ENCODE results near the gene TAS2R30.
"Not testable (repeated sequence)": the region's sequence is repeated elsewhere in the genome, so short reads cannot be mapped to it uniquely, and the experiment has no call there.

TAS2R30 gene

DNA sequence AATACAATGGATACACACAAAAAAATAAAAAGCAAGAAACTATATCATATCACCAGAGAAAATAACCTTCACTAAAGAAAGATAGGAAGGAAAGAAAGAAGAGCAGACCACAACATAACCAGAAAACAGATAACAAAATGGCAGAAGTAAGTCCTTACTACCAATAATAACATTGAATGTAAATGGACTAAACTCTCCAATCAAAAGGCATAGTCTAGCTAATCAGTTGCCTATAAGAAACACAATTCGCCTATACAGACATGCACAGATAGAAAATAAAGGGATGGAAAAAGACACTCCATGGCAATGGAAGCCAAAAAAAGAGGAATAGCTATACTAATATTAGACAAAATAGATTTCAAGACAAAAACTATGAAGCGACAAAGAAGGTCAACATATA lies 8.9 kb upstream of the TAS2R30 start:
- Mint-ChIP-seq H3K4me3 (no peak overlapping the region), H3K27ac (no peak overlapping the region), H3K27me3 (ENCODE audit: low read depth) (no peaks in the 10 kb centered on the region), H3K9me3 (peaks cover 44% of the 10 kb centered on the region), H3K4me1 (no peaks in the 10 kb centered on the region), H3K36me3 (ENCODE audit: low read depth) (peaks cover 80% of the 10 kb centered on the region)
- TF ChIP-seq, protein P1, sequence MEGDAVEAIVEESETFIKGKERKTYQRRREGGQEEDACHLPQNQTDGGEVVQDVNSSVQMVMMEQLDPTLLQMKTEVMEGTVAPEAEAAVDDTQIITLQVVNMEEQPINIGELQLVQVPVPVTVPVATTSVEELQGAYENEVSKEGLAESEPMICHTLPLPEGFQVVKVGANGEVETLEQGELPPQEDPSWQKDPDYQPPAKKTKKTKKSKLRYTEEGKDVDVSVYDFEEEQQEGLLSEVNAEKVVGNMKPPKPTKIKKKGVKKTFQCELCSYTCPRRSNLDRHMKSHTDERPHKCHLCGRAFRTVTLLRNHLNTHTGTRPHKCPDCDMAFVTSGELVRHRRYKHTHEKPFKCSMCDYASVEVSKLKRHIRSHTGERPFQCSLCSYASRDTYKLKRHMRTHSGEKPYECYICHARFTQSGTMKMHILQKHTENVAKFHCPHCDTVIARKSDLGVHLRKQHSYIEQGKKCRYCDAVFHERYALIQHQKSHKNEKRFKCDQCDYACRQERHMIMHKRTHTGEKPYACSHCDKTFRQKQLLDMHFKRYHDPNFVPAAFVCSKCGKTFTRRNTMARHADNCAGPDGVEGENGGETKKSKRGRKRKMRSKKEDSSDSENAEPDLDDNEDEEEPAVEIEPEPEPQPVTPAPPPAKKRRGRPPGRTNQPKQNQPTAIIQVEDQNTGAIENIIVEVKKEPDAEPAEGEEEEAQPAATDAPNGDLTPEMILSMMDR (IDR thresholded peaks at IDR 0.05; ENCODE audit: unreplicated experiment in 3 of 3) = no peak

DNA sequence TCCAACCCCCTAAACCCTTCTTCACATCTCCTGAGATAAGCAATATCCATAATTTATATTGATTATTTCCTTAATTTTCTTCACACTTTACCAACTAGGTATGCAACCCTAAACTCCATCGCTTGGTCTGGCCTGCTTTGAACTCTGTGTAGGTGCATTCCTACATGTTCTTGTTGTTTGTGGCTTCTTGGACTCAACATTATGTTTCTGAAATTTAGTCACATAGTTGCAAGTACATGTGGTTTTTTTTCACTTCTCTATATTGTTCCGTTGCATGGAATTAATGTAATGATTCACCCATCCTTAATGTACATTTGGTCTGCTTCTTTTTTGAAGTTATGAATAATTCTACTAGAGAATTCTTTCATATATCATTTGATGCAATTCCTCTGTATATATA lies 1.6 kb upstream of the TAS2R30 start:
- Mint-ChIP-seq H3K4me3 (no peak overlapping the region), H3K27me3 (ENCODE audit: low read depth) (no peaks in the 10 kb centered on the region), H3K4me1 (no peaks in the 10 kb centered on the region), H3K27ac (no peak overlapping the region), H3K9me3 (peaks cover 3% of the 10 kb centered on the region), H3K36me3 (ENCODE audit: low read depth) (peaks cover 36% of the 10 kb centered on the region)
- TF ChIP-seq, protein P1 (IDR thresholded peaks at IDR 0.05; ENCODE audit: unreplicated experiment in 3 of 3) = no peak

DNA sequence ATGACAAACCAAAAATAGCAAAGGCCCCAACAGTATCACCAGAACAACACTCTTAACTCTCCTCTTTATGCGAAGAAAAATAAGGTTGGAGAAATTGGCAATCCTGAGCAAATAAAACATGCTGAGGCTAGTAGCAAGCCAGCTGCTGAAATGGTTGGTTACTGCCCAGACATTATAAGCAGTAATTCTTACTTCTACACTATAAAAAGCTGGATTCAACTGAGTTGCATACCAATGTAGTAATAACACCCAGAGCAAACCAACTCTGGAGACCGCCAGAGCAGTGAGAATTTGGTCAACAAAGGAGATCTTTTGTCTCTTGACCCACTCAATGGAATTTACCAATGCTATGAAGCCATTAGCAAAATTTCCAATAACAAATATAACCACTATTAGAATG lies 628 bp downstream of the TAS2R30 start:
- Mint-ChIP-seq H3K9me3 (no peaks in the 10 kb centered on the region), H3K4me3 (no peak overlapping the region), H3K4me1 (no peaks in the 10 kb centered on the region), H3K27me3 (ENCODE audit: low read depth) (no peaks in the 10 kb centered on the region), H3K27ac (no peak overlapping the region), H3K36me3 (ENCODE audit: low read depth) (peaks cover 36% of the 10 kb centered on the region)
- TF ChIP-seq, protein P1 (IDR thresholded peaks at IDR 0.05; ENCODE audit: unreplicated experiment in 3 of 3) = no peak

DNA sequence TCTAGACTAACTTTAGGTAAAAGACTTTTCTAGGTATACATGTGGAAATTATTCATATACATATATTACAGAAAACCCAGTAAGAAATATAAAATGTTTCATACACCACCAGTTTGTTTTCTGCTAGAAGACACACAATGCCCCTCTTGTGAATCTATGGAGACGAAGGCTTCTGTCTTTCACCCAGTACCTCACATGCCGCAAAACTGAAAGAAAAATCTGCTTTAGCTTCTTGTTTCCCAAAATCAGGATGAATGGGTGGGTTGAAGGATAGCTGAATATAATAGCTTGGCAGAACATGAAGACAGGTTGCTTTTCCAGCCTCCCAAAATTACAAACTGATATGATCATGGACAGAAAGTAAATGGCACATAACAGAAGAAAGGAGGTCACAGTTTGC lies 1.3 kb downstream of the TAS2R30 start:
- no peak overlapping the region for H3K27ac Mint-ChIP-seq
- H3K27me3 Mint-ChIP-seq (ENCODE audit: low read depth) = no peaks in the 10 kb centered on the region

DNA sequence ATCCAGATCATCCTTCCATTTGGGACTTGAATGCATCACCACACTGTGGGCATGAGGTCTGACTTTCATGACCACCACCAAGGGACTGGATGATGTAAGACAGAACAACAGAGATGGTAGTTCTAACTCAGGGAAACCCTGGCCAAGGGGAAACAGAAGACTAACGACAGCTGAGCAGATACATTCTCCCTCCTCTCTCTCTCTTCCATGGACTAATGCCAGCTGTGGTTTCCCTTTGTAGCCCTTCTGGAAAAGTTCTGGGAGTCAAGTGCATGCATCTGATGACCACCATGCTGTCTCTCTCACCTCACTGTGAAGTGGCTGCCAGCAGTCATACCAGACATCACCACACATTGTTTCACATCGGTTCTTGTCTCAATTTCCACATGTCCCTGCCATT lies 3.4 kb downstream of the TAS2R30 start:
- peaks cover 52% of the 10 kb centered on the region for H3K36me3 Mint-ChIP-seq (ENCODE audit: low read depth)
- peaks cover 9% of the 10 kb centered on the region for H3K9me3 Mint-ChIP-seq
- no peaks in the 10 kb centered on the region for H3K27me3 Mint-ChIP-seq (ENCODE audit: low read depth)
- no peak overlapping the region for H3K27ac Mint-ChIP-seq
- H3K4me1 Mint-ChIP-seq = no peaks in the 10 kb centered on the region
- H3K4me3 Mint-ChIP-seq = no peak overlapping the region
- TF ChIP-seq, protein P1 (IDR thresholded peaks at IDR 0.05; ENCODE audit: unreplicated experiment in 3 of 3) = no peak

More for the DNA sequence above, 1.3 kb downstream of the TAS2R30 start:
- no peak overlapping the region for H3K4me3 Mint-ChIP-seq
- TF ChIP-seq, protein P1 (IDR thresholded peaks at IDR 0.05; ENCODE audit: unreplicated experiment in 3 of 3) = no peak
- H3K36me3 Mint-ChIP-seq (ENCODE audit: low read depth) = peaks cover 42% of the 10 kb centered on the region
- H3K4me1 Mint-ChIP-seq = no peaks in the 10 kb centered on the region
- no peaks in the 10 kb centered on the region for H3K9me3 Mint-ChIP-seq

DNA sequence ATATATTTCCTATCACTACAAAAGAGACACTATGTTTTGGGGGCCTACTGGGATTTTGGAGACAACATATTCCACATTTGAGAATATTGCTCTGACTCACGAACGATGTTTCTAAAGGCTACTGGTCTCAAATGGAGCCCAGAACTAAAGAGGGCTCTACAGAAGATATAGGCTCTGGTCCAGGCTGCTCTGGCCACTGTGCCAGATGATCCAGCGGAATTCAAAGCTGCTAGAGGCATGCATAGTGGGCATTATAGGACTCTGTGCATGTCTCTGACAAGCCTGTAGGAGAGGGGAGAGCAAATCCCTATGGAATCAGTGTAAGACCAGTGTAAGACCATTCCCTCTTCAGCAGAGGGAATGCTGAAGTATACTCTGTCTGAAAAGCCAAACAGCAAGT lies 4.1 kb downstream of the TAS2R30 start:
- H3K4me3 Mint-ChIP-seq = no peak overlapping the region
- TF ChIP-seq, protein P1 (IDR thresholded peaks at IDR 0.05; ENCODE audit: unreplicated experiment in 3 of 3) = no peak

DNA sequence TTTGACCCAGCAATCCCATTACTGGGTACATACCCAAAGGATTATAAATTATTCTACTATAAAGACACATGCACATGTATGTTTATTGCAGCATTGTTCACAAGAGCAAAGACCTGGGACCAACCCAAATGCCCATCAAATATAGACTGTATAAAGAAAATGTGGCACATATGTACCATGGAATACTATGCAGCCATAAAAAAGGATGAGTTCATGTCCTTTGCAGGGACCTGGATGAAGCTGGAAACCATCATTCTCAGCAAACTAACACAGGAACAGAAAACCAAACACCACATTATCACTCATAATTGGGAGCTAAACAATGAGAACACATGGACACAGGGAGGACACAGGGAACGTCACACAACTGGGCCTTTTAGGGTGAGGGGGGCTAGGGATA lies 20.3 kb downstream of the TAS2R30 start:
- H3K27me3 Mint-ChIP-seq (ENCODE audit: low read depth); H3K4me3 Mint-ChIP-seq; H3K27ac Mint-ChIP-seq; H3K4me1 Mint-ChIP-seq: not testable (repeated sequence)
- H3K36me3 Mint-ChIP-seq (ENCODE audit: low read depth) = peaks cover 100% of the 10 kb centered on the region
- peaks cover 93% of the 10 kb centered on the region for H3K9me3 Mint-ChIP-seq

More for the DNA sequence above, 4.1 kb downstream of the TAS2R30 start:
- Mint-ChIP-seq H3K9me3 (peaks cover 10% of the 10 kb centered on the region), H3K27me3 (ENCODE audit: low read depth) (no peaks in the 10 kb centered on the region), H3K36me3 (ENCODE audit: low read depth) (peaks cover 54% of the 10 kb centered on the region), H3K4me1 (no peaks in the 10 kb centered on the region), H3K27ac (no peak overlapping the region)

DNA sequence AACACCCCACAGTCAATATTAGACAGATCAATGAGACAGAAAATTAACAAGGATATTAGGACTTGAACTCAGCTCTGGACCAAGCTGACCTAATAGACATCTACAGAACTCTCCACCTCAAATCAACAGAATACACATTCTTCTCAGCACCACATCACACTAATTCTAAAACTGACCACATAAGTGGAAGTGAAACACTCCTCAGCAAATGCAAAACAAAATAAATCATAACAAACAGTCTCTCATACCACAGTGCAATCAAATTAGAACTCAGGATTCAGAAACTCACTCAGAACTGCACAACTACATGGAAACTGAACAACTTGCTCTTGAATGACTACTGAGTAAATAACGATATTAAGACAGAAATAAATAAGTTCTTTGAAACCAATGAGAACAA lies 23.2 kb downstream of the TAS2R30 start:
- not testable (repeated sequence) for H3K4me1 Mint-ChIP-seq; H3K27ac Mint-ChIP-seq; H3K4me3 Mint-ChIP-seq; H3K27me3 Mint-ChIP-seq (ENCODE audit: low read depth)
- Mint-ChIP-seq H3K36me3 (ENCODE audit: low read depth) (peaks cover 94% of the 10 kb centered on the region), H3K9me3 (peaks cover 87% of the 10 kb centered on the region)

Measured in nephron (organoid).